GM19240 (cell line): Measurements from ENCODE around the gene SLC38A3.
"Not testable (repeated sequence)": the region's sequence is repeated elsewhere in the genome, so short reads cannot be mapped to it uniquely, and the experiment has no call there.

Experiments used
- DNase-seq: peaks from one replicate; pipeline ENCODE4 v3.0.0; 2011; ENCODE audit warnings: low spot score; ENCODE audit not compliant: insufficient read length

Gene SLC38A3

GRCh38 chr3:50249457-50249856 is 44.4 kb downstream of the SLC38A3 start:
- DNase-seq: no peak

- no peak for DNase-seq
Measured at GRCh38 chr3:50250514-50250913, 45.4 kb downstream of the SLC38A3 start.

- DNase-seq: no peak
Measured at GRCh38 chr3:50251220-50251619, 46.1 kb downstream of the SLC38A3 start.

- DNase-seq: no peak
Measured at GRCh38 chr3:50254577-50255250, 49.6 kb downstream of the SLC38A3 start.

GRCh38 chr3:50255251-50255615 is 50.2 kb downstream of the SLC38A3 start:
- DNase-seq: no peak

GRCh38 chr3:50256978-50257890 is 52.2 kb downstream of the SLC38A3 start:
- no peak for DNase-seq

- DNase-seq: no peak
Measured at GRCh38 chr3:50258029-50258680, 53.1 kb downstream of the SLC38A3 start.

- no peak for DNase-seq
Measured at GRCh38 chr3:50258979-50259378, 53.9 kb downstream of the SLC38A3 start.

GRCh38 chr3:50259432-50260026 is 54.5 kb downstream of the SLC38A3 start:
- no peak for DNase-seq

- DNase-seq: peak; percentile 95
Measured at GRCh38 chr3:50260027-50260941, 55.2 kb downstream of the SLC38A3 start.

GRCh38 chr3:50260942-50261441 is 55.9 kb downstream of the SLC38A3 start:
- no peak for DNase-seq

GRCh38 chr3:50261505-50261904 is 56.4 kb downstream of the SLC38A3 start:
- no peak for DNase-seq

GRCh38 chr3:50262200-50262599 is 57.1 kb downstream of the SLC38A3 start:
- DNase-seq: not testable (repeated sequence)

- DNase-seq: no peak
Measured at GRCh38 chr3:50262778-50263177, 57.7 kb downstream of the SLC38A3 start.

- DNase-seq: no peak
Measured at GRCh38 chr3:50263478-50264382, 58.7 kb downstream of the SLC38A3 start.

- no peak for DNase-seq
Measured at GRCh38 chr3:50264383-50264963, 59.4 kb downstream of the SLC38A3 start.

- DNase-seq: no peak
Measured at GRCh38 chr3:50264964-50265485, 60.0 kb downstream of the SLC38A3 start.

- no peak for DNase-seq
Measured at GRCh38 chr3:50265571-50265970, 60.5 kb downstream of the SLC38A3 start.

GRCh38 chr3:50266017-50266416 is 60.9 kb downstream of the SLC38A3 start:
- no peak for DNase-seq
